SK-N-SH (cell line): Measurements from ENCODE around the gene HS3ST4.

Source experiments
- FOXJ3 ChIP-seq: sonication (generic); formaldehyde crosslinking; IDR thresholded peaks from 2 replicates; pipeline ENCODE4 v1.5.1; 2020; ENCODE audit warnings: mild to moderate bottlenecking, missing genetic modification reagents
- JUND ChIP-seq: IDR thresholded peaks from 2 replicates; pipeline ENCODE4 v1.4.0; 2012
- MAX ChIP-seq: IDR thresholded peaks from 2 replicates; pipeline ENCODE4 v1.4.0; 2012; ENCODE audit warnings: low read depth
- RAD21 ChIP-seq: IDR thresholded peaks from 2 replicates; pipeline ENCODE4 v1.6.1; 2012; ENCODE audit warnings: mild to moderate bottlenecking, low read length
- TF ChIP-seq, protein P1 (sequence below): fragments of 200-600 bp; sonication (generic); IDR thresholded peaks from 2 replicates; pipeline ENCODE4 v1.6.1; 2017; ENCODE audit warnings: antibody characterized with exemption, mild to moderate bottlenecking, moderate library complexity

GRCh38 chr16:25827709-25828108 is 135.9 kb downstream of the HS3ST4 start:
- TF ChIP-seq MAX, result no peak
- TF ChIP-seq RAD21, result no peak
- TF ChIP-seq, protein P1, sequence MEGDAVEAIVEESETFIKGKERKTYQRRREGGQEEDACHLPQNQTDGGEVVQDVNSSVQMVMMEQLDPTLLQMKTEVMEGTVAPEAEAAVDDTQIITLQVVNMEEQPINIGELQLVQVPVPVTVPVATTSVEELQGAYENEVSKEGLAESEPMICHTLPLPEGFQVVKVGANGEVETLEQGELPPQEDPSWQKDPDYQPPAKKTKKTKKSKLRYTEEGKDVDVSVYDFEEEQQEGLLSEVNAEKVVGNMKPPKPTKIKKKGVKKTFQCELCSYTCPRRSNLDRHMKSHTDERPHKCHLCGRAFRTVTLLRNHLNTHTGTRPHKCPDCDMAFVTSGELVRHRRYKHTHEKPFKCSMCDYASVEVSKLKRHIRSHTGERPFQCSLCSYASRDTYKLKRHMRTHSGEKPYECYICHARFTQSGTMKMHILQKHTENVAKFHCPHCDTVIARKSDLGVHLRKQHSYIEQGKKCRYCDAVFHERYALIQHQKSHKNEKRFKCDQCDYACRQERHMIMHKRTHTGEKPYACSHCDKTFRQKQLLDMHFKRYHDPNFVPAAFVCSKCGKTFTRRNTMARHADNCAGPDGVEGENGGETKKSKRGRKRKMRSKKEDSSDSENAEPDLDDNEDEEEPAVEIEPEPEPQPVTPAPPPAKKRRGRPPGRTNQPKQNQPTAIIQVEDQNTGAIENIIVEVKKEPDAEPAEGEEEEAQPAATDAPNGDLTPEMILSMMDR, result no peak
- TF ChIP-seq FOXJ3 (CRISPR knock-in tag), result no peak
- no peak for TF ChIP-seq JUND
